ENCODE data around the gene NBAS. TPM values are rescaled to one million over a fixed set of nuclear protein-coding genes. Genes with fewer than 3 reads are reported as not detected.

Gene NBAS
- total and polyA plus RNA-seq, 2 donors (not counting 3 experiments of a cell fraction or from before 2014, with no cell fraction given): 29.4 to 43.0 TPM

- no peak for FAIRE-seq
- DNase-seq (ENCODE audit: low read depth, low spot score): no peak
- CTCF ChIA-PET: no interaction called here
- Histone ChIP-seq H3K9me3 (replicated peaks; ENCODE audit: control insufficient read depth, insufficient read depth, low read length) (no peaks in the 10 kb centered on the region), H3K27ac (ENCODE audit: insufficient read depth, low read depth, low read length) (no peak overlapping the region), H3K4me1 (ENCODE audit: control insufficient read depth, extremely low read depth, insufficient read depth, low read length) (no peaks in the 10 kb centered on the region), H3K79me2 (ENCODE audit: control insufficient read depth, insufficient read depth, low read length) (no peaks in the 10 kb centered on the region), H3K9ac (replicated peaks; ENCODE audit: extremely low read depth, insufficient read depth, low read length) (no peak overlapping the region), H3K27me3 (ENCODE audit: control insufficient read depth in 2 of 2, insufficient read depth in 2 of 2, low read length in 2 of 2) (no peaks in the 10 kb centered on the region), H2AFZ (ENCODE audit: low read depth, low read length) (no peak overlapping the region), H3K9me1 (replicated peaks; ENCODE audit: control insufficient read depth, extremely low read depth, insufficient read depth, low read length) (no peaks in the 10 kb centered on the region), H3K4me3 (replicated peaks in 1 of 3; ENCODE audit: insufficient read depth in 1 of 3, low read depth in 1 of 3, low read length in 3 of 3) (no peak overlapping the region), H3K4me2 (ENCODE audit: insufficient read depth, low read length) (no peak overlapping the region), H4K20me1 (replicated peaks; ENCODE audit: control insufficient read depth, extremely low read depth, insufficient read depth, low read length) (no peaks in the 10 kb centered on the region), H3K36me3 (ENCODE audit: control insufficient read depth in 2 of 2, extremely low read depth in 1 of 2, insufficient read depth in 2 of 2, low read length in 2 of 2) (no peaks in the 10 kb centered on the region)
- no peak for TF ChIP-seq GATA2 (IDR thresholded peaks at IDR 0.05; ENCODE audit: insufficient read depth, insufficient read length, low read depth, low read length)
- TF ChIP-seq, protein P1, sequence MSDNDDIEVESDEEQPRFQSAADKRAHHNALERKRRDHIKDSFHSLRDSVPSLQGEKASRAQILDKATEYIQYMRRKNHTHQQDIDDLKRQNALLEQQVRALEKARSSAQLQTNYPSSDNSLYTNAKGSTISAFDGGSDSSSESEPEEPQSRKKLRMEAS (IDR thresholded peaks at IDR 0.05; ENCODE audit: insufficient read depth, insufficient read length): no peak
- no peak for TF ChIP-seq POLR2A (IDR thresholded peaks at IDR 0.05; ENCODE audit: low read depth, low read length)
- no peak for TF ChIP-seq POLR2AphosphoS5 (IDR thresholded peaks at IDR 0.05; ENCODE audit: insufficient read depth, low read depth, low read length)
- TF ChIP-seq FOS (IDR thresholded peaks at IDR 0.05; ENCODE audit: borderline replicate concordance, insufficient read depth, low read length): no peak
- no peak for TF ChIP-seq MYC (IDR thresholded peaks at IDR 0.05; ENCODE audit: low read depth, low read length)
- TF ChIP-seq JUN (IDR thresholded peaks at IDR 0.05; ENCODE audit: borderline replicate concordance, insufficient read depth, insufficient read length, low read depth): no peak
- no peak for TF ChIP-seq EZH2 (IDR thresholded peaks at IDR 0.05; ENCODE audit: borderline replicate concordance, low read depth, low read length, severe bottlenecking)
- no peak for TF ChIP-seq CTCF (IDR thresholded peaks at IDR 0.05; ENCODE audit: extremely low read depth in 1 of 2, insufficient read depth in 1 of 2, low read depth in 1 of 2, low read length in 2 of 2)
- no TSS peak for BruUV-seq (replicated peaks)
- dilution Hi-C loops (cut with MboI; ENCODE audit: extremely low pct_ligation_motif_present, low sequenced_read_pairs) (no loop called here), intact Hi-C loops (cut with micrococcal nuclease) (loop anchor here (10.0 kb wide), 1 partner anchor 1375 kb away; no protein-coding TSS in a partner anchor)
- POLR2A ChIA-PET: no interaction called here
These were observed 9.0 kb upstream of the NBAS start for GRCh38 chr2:15570104-15570503.

Measured in endothelial cell of umbilical vein (primary cell).